Activated CD4-positive, alpha-beta T cell treated with anti-CD3 and anti-CD28 coated beads for 24 hours (primary cell): Measurements from ENCODE around the gene ELMO1.

Source experiments
- DNase-seq, 2 donors: peaks; one replicate each; pipeline ENCODE4 v3.0.0-alpha.2; 2020; ENCODE audit warnings: low read depth in 2 of 2

Gene ELMO1

DNA sequence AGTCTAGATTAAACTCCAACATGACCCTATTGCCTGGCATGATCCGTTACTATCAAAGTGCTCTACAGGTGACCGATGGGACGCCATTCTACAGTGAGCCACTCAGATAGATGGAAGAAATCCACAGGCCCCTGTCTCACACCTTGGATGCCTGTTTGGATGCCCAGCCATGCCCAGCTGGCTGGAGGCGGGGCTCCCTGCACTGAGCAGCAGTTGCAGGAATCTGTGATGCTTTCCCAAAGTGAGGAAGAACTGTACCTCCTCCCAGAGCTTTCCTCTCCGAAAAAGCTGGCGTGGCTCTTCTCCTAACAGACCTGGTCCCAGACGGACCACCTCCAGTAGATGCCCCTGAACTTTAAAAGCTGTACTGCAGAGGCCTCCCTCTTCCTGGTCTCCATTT lies 253.3 kb downstream of the ELMO1 start:
- no peak for DNase-seq

- DNase-seq: no peak
Measured at GRCh38 chr7:37194943-37195342, 253.7 kb downstream of the ELMO1 start.

DNA sequence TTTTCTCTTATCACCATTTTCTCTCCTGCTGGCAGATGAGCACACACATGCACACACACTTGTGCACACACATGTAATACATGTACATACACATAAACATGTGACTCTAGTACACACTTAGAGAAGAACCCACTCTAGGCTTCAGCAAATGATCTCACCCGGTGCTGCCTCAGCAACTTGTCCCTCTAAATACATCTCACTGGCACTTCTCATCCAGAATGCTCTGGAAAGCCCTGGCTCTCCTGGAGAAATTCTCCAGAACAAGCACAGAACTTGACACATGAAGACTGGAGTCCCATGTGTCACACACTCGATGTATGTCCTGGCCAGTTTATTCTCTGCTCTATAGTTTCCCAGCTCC lies 254.9 kb downstream of the ELMO1 start:
- no peak for DNase-seq

DNA sequence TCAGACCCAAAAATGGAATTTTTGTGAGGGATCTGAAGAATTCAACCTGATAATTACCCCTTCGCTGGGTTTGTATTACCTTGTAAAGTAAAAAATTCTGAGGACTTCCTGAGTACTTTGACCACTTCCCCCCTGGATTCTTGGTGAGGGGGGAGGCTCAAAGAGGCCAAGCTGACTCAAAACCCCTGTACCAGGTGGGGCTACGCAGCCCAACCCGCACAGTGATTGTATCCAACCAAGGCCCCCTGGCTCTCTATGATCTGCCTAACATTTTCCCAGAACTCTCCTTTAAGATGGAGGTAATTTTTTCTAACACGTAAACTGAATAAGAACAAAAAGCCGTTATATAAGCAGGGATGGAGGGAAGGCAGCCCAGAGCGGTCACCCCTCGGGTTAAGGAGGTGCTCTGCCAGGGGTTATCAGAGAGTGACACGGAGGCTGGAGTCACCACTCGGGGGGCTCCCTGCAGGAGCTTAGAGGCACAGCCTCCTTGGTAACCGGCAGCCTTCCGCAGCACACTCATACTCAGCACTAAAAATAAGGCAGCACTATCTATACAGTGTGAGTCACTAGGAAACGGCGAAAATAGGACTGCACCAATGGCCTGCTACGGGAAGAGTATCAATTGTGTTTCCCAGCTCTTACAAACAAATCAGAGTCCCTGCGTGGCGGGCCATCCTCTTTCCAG lies 255.4 kb downstream of the ELMO1 start:
- DNase-seq: no peak

DNA sequence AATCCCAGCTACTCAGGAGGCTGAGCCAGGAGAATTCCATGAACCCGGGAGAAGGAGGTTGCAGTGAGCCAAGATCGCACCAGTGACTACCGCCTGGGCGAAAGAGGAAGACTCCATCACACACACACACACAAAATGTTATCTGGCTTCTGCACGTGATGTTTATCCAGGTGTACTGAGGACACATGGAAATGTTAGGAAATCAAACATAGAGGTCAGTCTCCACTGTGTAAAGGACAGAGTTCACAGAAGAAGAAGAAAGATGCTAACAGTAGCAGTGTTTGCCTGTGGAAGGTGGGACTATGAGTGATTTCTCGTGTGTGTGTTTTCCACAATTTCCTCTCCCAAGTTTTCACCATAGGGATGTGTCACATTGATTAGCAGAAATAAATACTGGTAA lies 256.9 kb downstream of the ELMO1 start:
- no peak for DNase-seq

GRCh38 chr7:37187179-37187578 lies 261.5 kb downstream of the ELMO1 start:
- no peak for DNase-seq

DNA sequence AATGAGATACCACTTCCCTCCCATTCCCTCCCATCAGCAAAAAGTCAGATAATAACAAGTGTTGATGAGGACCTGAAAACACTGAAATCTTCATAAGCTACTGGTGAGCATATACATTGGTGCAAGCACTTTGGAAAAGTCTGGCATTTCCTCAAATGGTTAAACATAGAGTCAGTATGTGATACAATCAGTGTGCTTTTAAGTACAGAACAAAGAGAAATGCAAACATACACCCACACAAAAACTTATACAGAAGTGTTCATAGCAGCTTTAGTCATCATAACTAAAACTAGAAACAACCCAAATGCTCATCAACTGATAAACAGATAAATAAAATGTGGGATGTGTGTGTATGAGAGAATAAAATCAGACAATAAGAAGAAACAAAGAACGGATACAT lies 261.9 kb downstream of the ELMO1 start:
- DNase-seq: no peak

DNA sequence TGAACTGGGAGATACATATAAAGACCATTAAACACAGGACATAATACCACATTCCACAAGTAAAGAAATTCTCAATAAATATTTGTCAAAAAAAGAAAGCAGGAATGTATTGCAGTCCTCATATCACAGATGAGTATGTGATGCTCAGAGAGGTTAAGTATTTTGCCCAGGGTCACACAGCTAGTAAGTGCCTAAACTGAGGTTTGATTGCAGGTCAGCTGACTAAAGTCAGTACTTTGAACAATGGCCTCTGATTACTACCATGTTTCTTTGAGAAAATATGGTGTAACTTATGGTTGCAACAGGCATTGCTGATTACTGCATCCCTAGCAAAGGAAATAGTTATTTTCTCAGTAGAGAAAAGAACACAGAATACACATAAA lies 267.1 kb downstream of the ELMO1 start:
- no peak for DNase-seq

DNA sequence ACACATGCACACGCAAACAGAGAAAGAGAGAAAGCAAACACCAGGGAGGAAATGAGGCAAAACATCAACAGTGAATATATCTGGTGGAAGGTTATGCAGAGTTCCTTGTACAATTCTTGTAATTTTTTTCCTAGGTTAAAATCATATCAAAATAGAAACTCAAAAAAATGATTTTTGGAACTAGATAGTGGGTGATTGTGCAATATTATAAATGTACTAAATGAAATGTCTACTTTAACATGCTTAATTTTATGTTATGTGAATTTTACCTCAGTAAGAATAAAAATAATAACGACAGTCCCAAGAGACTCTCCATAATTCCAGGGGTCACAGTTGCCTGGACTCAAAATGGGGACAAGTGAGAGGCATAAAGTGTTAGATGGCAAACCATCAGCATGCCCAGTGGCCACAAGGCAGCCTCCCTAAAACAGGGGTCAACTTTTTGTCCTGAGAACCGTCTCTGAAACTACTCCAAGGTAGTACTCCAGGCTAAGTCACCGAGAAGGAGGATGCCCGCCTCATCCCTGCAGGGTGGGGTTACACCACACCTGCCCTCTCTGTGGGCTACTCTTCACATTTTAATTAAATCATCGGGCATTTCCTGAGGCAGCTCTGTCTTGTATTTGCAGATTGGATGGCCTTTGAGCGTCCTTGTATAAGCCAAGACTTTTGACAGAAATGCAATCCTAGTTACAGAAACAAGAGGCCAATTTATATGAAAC lies 267.7 kb downstream of the ELMO1 start:
- no peak for DNase-seq

DNA sequence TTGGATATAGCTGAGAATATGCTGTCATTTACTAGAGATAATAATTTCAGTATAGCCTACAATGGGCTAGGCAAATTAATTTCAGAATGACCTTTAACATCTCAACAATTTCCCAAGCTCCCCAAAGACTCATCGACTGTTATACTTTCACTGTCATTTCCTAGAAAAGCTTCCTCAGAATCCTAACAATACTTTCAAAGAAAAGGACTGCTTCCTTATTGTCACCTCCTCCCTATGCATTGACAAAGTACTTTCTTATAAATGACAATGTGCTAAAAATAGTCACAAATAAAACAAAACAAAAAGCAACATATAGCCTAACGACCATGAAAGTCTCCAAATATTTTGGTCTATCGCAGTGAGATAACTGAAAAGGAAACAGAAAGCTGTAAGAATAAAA lies 272.6 kb downstream of the ELMO1 start:
- no peak for DNase-seq

GRCh38 chr7:37174460-37174859 lies 274.2 kb downstream of the ELMO1 start:
- no peak for DNase-seq

DNA sequence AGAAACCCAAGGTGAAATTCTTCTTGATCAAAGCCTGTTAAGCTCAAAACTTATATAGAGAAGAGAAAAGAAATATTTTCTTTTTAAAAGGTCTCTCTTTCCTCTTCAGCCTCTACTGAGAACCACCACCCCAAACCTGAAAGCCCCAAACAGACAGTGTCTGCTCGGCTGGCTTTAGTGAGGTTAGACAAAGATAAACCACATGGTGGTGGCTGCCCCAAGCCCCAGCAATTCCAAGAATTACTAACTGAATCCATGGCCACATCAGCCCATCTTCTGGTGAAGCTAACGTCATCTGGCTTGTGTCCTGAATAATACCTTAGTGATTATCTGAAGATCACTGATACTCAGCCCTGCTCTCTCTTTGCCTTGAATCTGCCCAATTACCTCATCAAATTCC lies 275.0 kb downstream of the ELMO1 start:
- DNase-seq: no peak

- DNase-seq: no peak
Measured at GRCh38 chr7:37162106-37162505, 286.6 kb downstream of the ELMO1 start.

- no peak for DNase-seq
Measured at GRCh38 chr7:37160656-37161055, 288.0 kb downstream of the ELMO1 start.

DNA sequence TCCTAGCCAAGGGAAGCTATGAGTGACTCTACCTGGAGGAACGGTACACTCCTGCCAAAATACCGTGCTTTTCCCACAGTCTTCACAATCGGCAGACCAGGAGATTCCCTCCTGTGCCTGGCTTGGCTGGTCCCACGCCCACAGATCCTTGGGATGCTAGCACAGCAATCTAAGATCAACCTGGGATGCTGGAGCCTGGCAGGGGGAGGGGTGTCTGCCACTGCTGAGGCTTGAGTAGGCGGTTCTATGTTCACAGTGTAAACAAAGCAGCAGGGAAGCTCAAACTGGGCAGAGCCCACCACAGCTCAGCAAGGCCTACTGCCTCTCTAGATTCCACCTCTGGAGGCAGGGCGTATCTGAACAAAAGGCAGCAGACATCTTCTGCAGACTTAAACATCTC lies 295.3 kb downstream of the ELMO1 start:
- DNase-seq: no peak

- no peak for DNase-seq
Measured at GRCh38 chr7:37151741-37152413, 296.8 kb downstream of the ELMO1 start.

GRCh38 chr7:37150856-37151255 lies 297.8 kb downstream of the ELMO1 start:
- no peak for DNase-seq

DNA sequence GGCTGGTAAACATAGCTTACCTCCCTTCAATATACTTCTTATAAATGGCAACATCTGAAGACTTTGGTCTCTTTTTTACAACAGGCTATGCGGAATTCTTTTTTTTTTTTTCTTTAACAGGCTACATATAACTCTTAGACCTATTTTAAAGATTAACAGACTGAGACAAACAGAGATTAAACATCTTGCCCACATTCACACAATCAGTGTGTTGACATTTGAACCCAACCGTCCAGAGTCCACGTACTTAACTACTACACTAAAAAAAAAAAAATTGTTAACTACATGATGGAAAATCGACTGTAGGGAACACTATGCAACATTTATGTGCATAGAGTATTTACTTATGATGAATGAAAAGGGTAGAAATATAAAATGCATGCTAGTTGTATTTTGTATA lies 298.5 kb downstream of the ELMO1 start:
- DNase-seq: no peak

DNA sequence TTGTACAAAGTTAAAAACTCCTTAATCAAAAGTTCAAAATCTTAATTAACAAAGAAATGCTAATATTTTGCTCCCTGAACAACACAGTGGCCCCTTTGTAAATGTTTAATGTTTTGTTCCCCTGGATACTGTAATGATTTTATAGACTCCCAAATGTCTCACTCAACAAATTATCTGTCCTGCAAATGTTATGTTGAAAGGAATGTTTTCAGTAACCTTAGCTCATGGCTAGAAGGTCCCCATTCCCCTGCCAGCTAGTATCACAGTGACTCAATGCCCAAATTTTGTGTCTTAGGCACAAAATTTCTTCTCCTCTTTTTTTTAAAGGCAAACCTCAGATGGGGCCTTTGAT lies 298.9 kb downstream of the ELMO1 start:
- no peak for DNase-seq

DNA sequence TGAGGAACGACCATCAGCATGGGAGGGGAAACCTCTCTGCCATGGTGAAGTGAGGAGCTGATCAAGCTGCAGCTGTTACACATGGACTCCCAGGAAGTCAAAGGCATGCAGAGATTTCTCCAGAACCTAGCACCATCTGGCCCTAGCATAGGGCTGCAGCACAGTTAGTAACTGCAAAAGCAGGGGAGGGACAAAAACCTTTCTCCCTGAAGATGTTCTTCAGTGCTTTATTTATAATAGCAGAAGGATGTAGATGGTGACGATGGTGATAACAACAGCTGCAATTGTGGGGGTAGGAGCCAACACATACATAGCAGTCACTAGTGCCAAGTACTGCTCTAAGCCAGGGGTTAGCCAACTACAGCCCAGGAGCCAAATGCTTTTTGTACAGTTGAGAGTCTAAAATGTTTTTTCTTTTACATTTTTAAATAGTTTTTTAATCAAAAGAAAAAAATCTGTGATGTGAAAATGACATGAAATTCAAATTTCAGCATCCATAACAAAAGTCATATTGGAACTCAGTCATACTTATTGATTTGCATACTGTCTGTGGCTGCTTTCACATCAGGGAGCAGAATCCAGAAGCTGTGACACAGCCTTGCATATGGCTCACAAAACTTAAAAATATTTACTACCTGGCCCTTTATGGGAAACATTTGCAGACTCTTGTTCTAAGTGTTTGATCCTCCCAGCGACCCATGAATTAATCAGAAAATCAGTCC lies 299.5 kb downstream of the ELMO1 start:
- DNase-seq: no peak

DNA sequence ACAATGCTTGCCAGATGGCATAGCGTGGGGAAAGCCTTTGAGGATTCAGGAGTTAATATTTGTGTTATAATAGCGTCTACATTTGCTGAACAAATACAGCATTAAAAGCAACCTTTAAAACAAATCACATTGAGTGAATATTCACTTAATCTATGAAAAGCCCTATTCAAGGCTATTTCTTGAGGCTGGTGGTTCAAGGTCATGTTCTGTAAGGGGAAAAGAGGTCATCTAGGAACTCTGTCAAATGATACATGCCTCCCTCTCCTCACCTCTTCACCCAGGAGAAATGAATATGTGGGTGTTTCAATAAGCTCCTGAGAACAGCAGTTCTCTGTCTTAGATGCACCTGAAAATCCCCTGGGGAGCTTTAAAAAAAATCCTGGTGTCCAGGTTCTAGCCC lies 303.0 kb downstream of the ELMO1 start:
- DNase-seq: no peak

- no peak for DNase-seq
Measured at GRCh38 chr7:37144423-37144822, 304.2 kb downstream of the ELMO1 start.

- DNase-seq: no peak
Measured at GRCh38 chr7:37142958-37143357, 305.7 kb downstream of the ELMO1 start.
